Breast epithelium (tissue), 3 donors: ENCODE measurements around the gene SPATA24.

Experiments
- POLR2A ChIP-seq: fragments of 450-650 bp; IDR thresholded peaks from one replicate; pipeline ENCODE4 v1.6.1; 2016; ENCODE audit warnings: antibody characterized with exemption, mild to moderate bottlenecking, moderate library complexity
- TF ChIP-seq, protein P1 (sequence below), 3 donors: fragments of 450-650 bp; IDR thresholded peaks; one replicate each; pipeline ENCODE4 v1.5.1; 2016 to 2017; ENCODE audit warnings: antibody characterized with exemption in 3 of 3, mild to moderate bottlenecking in 3 of 3, moderate library complexity in 3 of 3

GRCh38 chr5:139415869-139416268, 12.0 kb upstream of the SPATA24 start:
- TF ChIP-seq, protein P1, sequence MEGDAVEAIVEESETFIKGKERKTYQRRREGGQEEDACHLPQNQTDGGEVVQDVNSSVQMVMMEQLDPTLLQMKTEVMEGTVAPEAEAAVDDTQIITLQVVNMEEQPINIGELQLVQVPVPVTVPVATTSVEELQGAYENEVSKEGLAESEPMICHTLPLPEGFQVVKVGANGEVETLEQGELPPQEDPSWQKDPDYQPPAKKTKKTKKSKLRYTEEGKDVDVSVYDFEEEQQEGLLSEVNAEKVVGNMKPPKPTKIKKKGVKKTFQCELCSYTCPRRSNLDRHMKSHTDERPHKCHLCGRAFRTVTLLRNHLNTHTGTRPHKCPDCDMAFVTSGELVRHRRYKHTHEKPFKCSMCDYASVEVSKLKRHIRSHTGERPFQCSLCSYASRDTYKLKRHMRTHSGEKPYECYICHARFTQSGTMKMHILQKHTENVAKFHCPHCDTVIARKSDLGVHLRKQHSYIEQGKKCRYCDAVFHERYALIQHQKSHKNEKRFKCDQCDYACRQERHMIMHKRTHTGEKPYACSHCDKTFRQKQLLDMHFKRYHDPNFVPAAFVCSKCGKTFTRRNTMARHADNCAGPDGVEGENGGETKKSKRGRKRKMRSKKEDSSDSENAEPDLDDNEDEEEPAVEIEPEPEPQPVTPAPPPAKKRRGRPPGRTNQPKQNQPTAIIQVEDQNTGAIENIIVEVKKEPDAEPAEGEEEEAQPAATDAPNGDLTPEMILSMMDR (IDR thresholded peaks at IDR 0.05): no peak
- TF ChIP-seq POLR2A: no peak
